Keratinocyte (primary cell): ENCODE data around the gene NXPE4. TPM values are rescaled to one million over a fixed set of nuclear protein-coding genes. Genes with fewer than 3 reads are reported as not detected.

Experiments
- DNase-seq: peaks from one replicate; pipeline ENCODE4 v3.0.0-alpha.2; 2011; ENCODE audit warnings: low read depth, missing footprints, low spot score
- FAIRE-seq: peaks from 2 replicates; lab custom pipeline; 2011; peaks lifted over from hg19 to GRCh38; lab: Jason Lieb, UNC
- H2AFZ ChIP-seq: 2 replicates; pipeline ENCODE4 v1.6.0; 2012; ENCODE audit warnings: low read length, control low read depth, inconsistent platforms; ENCODE audit not compliant: control insufficient read depth
- H3K27ac ChIP-seq: 2 replicates; pipeline ENCODE4 v1.5.1; 2011; ENCODE audit warnings: low read length; ENCODE audit not compliant: control insufficient read depth, insufficient read depth
- H3K27me3 ChIP-seq: 3 replicates; pipeline ENCODE4 v1.6.0; 2011; ENCODE audit warnings: low read length; ENCODE audit not compliant: control insufficient read depth, insufficient read depth; ENCODE audit errors: extremely low read depth
- H3K36me3 ChIP-seq, 2 experiments: 2 replicates in 1 of 2; 3 replicates in 1 of 2; pipeline ENCODE4 v1.5.1; 2011; ENCODE audit warnings: low read length in 2 of 2, mild to moderate bottlenecking in 1 of 2; ENCODE audit not compliant: control insufficient read depth in 2 of 2, insufficient read depth in 2 of 2; ENCODE audit errors: extremely low read depth in 1 of 2
- H3K4me1 ChIP-seq: 3 replicates; pipeline ENCODE4 v1.5.1; 2011; ENCODE audit warnings: low read length; ENCODE audit not compliant: control insufficient read depth, insufficient read depth; ENCODE audit errors: extremely low read depth
- H3K4me2 ChIP-seq: 3 replicates; pipeline ENCODE4 v1.6.0; 2011; ENCODE audit warnings: low read depth, low read length; ENCODE audit not compliant: control insufficient read depth, insufficient read depth; ENCODE audit errors: extremely low read depth
- H3K4me3 ChIP-seq, 3 experiments: fragments of 200-600 bp in 1 of 3; sonication (generic) in 1 of 3; 2 replicates in 2 of 3; 3 replicates in 1 of 3; pipeline ENCODE4 v1.5.1; 2011 to 2016; ENCODE audit warnings: low read length in 3 of 3, mild to moderate bottlenecking in 3 of 3, control low read depth in 2 of 3, inconsistent platforms in 1 of 3, low read depth in 1 of 3, mixed read lengths in 1 of 3, mixed run types in 1 of 3, moderate library complexity in 1 of 3; ENCODE audit not compliant: control insufficient read depth in 2 of 3, insufficient read depth in 2 of 3; ENCODE audit errors: extremely low read depth in 1 of 3
- H3K79me2 ChIP-seq: 2 replicates; pipeline ENCODE4 v1.6.0; 2012; ENCODE audit warnings: low read length; ENCODE audit not compliant: control insufficient read depth, insufficient read depth
- H3K9ac ChIP-seq: 3 replicates; pipeline ENCODE4 v1.6.0; 2011; ENCODE audit warnings: low read length; ENCODE audit not compliant: control insufficient read depth, insufficient read depth; ENCODE audit errors: extremely low read depth
- H3K9me1 ChIP-seq: 3 replicates; pipeline ENCODE4 v1.6.0; 2011; ENCODE audit warnings: low read length; ENCODE audit not compliant: control insufficient read depth, insufficient read depth; ENCODE audit errors: extremely low read depth
- H3K9me3 ChIP-seq: 2 replicates; pipeline ENCODE4 v1.5.1; 2012; ENCODE audit warnings: low read depth, low read length; ENCODE audit not compliant: control insufficient read depth
- H4K20me1 ChIP-seq: 3 replicates; pipeline ENCODE4 v1.6.0; 2011; ENCODE audit warnings: low read length; ENCODE audit not compliant: control insufficient read depth, insufficient read depth; ENCODE audit errors: extremely low read depth
- CTCF ChIP-seq, 3 experiments: IDR thresholded peaks in 1 of 3; conservative IDR thresholded peaks in 1 of 3; optimal IDR thresholded peaks in 1 of 3; 2 replicates in 2 of 3; 3 replicates in 1 of 3; pipeline versions ENCODE3 to v1.5.1; 2011; ENCODE audit warnings: low read length in 3 of 3, mild to moderate bottlenecking in 3 of 3, moderate library complexity in 2 of 3, control low read depth in 1 of 3, inconsistent platforms in 1 of 3; ENCODE audit not compliant: insufficient read depth in 2 of 3; ENCODE audit errors: extremely low read depth in 1 of 3
- EZH2 ChIP-seq: IDR thresholded peaks from one replicate; pipeline ENCODE4 v1.6.1; 2012; ENCODE audit warnings: inconsistent platforms, mild to moderate bottlenecking, low read length, moderate library complexity
- dilution Hi-C: fragments of 300-500 bp; cut with MboI; formaldehyde crosslinking; loops from one replicate; pipeline ENCODE4 v1.7.0; 2020; ENCODE audit warnings: low sequenced_read_pairs; ENCODE audit not compliant: extremely low pct_ligation_motif_present
- polyA plus RNA-seq, 5 experiments: library from polyadenylated mRNA; depleted of rRNA in 3 of 5; stranded (reverse) in 3 of 5; stranded (forward) in 1 of 5; unstranded in 1 of 5; fragments of >200 nt; gene quantifications; 1 replicate in 1 of 5; 2 replicates in 3 of 5; 3 replicates in 1 of 5; pipeline versions ENCODE4 v1.2.1 to v1.2.3, GENCODE V29; 2011 to 2012; ENCODE audit warnings: missing spikeins in 2 of 5, low read depth in 1 of 5, low replicate concordance in 1 of 5

Gene NXPE4
- polyA plus RNA-seq, 1 donor (not counting 4 experiments of a cell fraction or from before 2014, with no cell fraction given): not detected

DNA sequence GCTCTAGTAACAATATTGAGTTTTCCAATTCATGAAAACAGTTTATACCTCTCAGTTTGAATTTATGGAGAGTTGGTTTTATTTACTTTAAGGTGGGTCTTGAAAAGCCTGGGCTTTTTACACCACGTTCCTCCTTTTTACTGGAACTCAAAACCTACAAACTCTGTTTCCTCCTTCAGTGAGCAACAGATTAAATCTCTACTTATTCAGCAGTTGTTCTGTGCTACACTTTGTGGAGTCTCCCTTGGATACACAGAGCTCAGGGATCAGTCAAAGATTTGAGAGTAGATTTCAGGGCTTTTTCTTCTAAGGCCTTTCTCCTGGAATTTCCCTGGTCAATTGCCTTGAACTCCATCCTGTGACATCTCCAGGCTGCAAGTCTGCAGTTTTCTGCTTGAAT is 39.5 kb downstream of the NXPE4 start:
- Histone ChIP-seq H2AFZ (no peak overlapping the region), H3K36me3 (no peaks in the 10 kb centered on the region), H3K27ac (no peak overlapping the region), H3K9me1 (no peaks in the 10 kb centered on the region), H3K79me2 (no peaks in the 10 kb centered on the region), H3K9me3 (no peaks in the 10 kb centered on the region), H3K4me3 (no peak overlapping the region), H3K4me1 (no peaks in the 10 kb centered on the region), H3K4me2 (no peak overlapping the region), H3K27me3 (no peaks in the 10 kb centered on the region), H3K9ac (no peak overlapping the region), H4K20me1 (no peaks in the 10 kb centered on the region)
- dilution Hi-C loops: no loop called here
- no peak for FAIRE-seq
- DNase-seq: no peak
- no peak for TF ChIP-seq EZH2
- no peak for TF ChIP-seq CTCF (optimal IDR thresholded peaks at IDR 0.05 in 1 of 3, IDR thresholded peaks at IDR 0.05 in 1 of 3, conservative IDR thresholded peaks at IDR 0.05 in 1 of 3; ENCODE audit: extremely low read depth in 1 of 3, insufficient read depth in 2 of 3, low read length in 3 of 3)

DNA sequence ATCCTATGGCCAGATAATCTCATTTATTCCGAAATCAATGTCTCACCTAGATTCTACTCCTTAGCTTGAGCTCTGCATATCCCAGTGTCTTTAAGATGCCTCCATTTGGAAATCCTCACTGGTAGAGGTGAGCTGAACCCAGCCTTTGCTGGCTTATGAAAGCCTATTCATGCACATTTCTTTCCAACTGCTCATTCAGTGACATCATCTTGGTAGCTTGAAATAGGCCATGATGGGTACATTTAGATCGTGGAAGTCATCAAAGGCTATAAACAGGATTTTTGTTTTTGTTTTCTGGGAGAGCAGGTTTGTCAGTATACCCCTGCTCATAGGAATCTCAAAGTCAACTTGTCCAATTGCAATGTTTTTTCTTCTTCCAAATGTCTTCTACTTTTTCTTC is 41.9 kb downstream of the NXPE4 start:
- Histone ChIP-seq H3K4me1 (no peaks in the 10 kb centered on the region), H3K79me2 (no peaks in the 10 kb centered on the region), H3K9me1 (no peaks in the 10 kb centered on the region), H4K20me1 (no peaks in the 10 kb centered on the region), H3K9ac (no peak overlapping the region), H2AFZ (no peak overlapping the region), H3K4me2 (no peak overlapping the region), H3K9me3 (no peaks in the 10 kb centered on the region), H3K36me3 (no peaks in the 10 kb centered on the region), H3K4me3 (no peak overlapping the region), H3K27ac (no peak overlapping the region), H3K27me3 (no peaks in the 10 kb centered on the region)
- DNase-seq: no peak
- TF ChIP-seq CTCF (optimal IDR thresholded peaks at IDR 0.05 in 1 of 3, IDR thresholded peaks at IDR 0.05 in 1 of 3, conservative IDR thresholded peaks at IDR 0.05 in 1 of 3; ENCODE audit: extremely low read depth in 1 of 3, insufficient read depth in 2 of 3, low read length in 3 of 3) (no peak), EZH2 (no peak)
- no peak for FAIRE-seq
- dilution Hi-C loops: no loop called here
